Fibroblast of gingiva (primary cell): ENCODE measurements around the gene GRK2.
A peak's percentile ranks its signal among the peaks of the same experiment; 100 is the strongest.

Experiments used
- DNase-seq: peaks from one replicate; pipeline ENCODE4 v3.0.0-alpha.2; 2011; ENCODE audit warnings: low read depth

GRK2 gene

GRCh38 chr11:67299471-67300191, 33.4 kb downstream of the GRK2 start:
- no peak for DNase-seq

- DNase-seq, result no peak
These were observed 34.0 kb downstream of the GRK2 start for GRCh38 chr11:67300256-67300755.

GRCh38 chr11:67300756-67301312, 34.6 kb downstream of the GRK2 start:
- no peak for DNase-seq

- no peak for DNase-seq
These were observed 35.1 kb downstream of the GRK2 start for GRCh38 chr11:67301313-67301921.

- peak; percentile 81 for DNase-seq
These were observed 35.8 kb downstream of the GRK2 start for GRCh38 chr11:67301951-67302516.

GRCh38 chr11:67302571-67303131, 36.4 kb downstream of the GRK2 start:
- DNase-seq, result peak; percentile 46

- DNase-seq, result peak; percentile 68
These were observed 37.0 kb downstream of the GRK2 start, which contains the start of gene SSH3 for GRCh38 chr11:67303132-67303834. Gene SSH3 (plus strand): TSS chr11:67303530. CDS start chr11:67303626, 96 bp downstream.

GRCh38 chr11:67303835-67304411, 37.6 kb downstream of the GRK2 start:
- no peak for DNase-seq

- DNase-seq, result no peak
These were observed 38.3 kb downstream of the GRK2 start for GRCh38 chr11:67304511-67305113.

- no peak for DNase-seq
These were observed 40.7 kb downstream of the GRK2 start for GRCh38 chr11:67306769-67307544.

- no peak for DNase-seq
These were observed 41.3 kb downstream of the GRK2 start for GRCh38 chr11:67307545-67308001.

- DNase-seq, result no peak
These were observed 42.0 kb downstream of the GRK2 start for GRCh38 chr11:67308031-67308866.

- DNase-seq, result no peak
These were observed 42.9 kb downstream of the GRK2 start for GRCh38 chr11:67309166-67309565.

GRCh38 chr11:67309661-67310061, 43.4 kb downstream of the GRK2 start:
- DNase-seq, result no peak

- no peak for DNase-seq
These were observed 44.2 kb downstream of the GRK2 start for GRCh38 chr11:67310246-67311050.

- no peak for DNase-seq
These were observed 44.8 kb downstream of the GRK2 start for GRCh38 chr11:67311051-67311555.

GRCh38 chr11:67311556-67312082, 45.3 kb downstream of the GRK2 start:
- DNase-seq, result no peak
